Hepatocyte (in vitro differentiated cells): ENCODE data around the gene CHCHD6.

ENCODE experiments used
- EZH2 ChIP-seq: fragments of 200-600 bp; sonication (generic); IDR thresholded peaks from 2 replicates; pipeline ENCODE4 v1.6.1; 2016; ENCODE audit warnings: antibody characterized with exemption, mild to moderate bottlenecking, borderline replicate concordance
- EZH2phosphoT487 ChIP-seq: fragments of 200-600 bp; sonication (generic); IDR thresholded peaks from one replicate; pipeline ENCODE4 v1.6.1; 2018; ENCODE audit warnings: antibody characterized with exemption, mild to moderate bottlenecking, low read depth, moderate library complexity; ENCODE audit not compliant: unreplicated experiment, severe bottlenecking
- TF ChIP-seq, protein P1 (sequence below): fragments of 200-600 bp; sonication (generic); IDR thresholded peaks from 2 replicates; pipeline ENCODE4 v1.5.1; 2016; ENCODE audit warnings: antibody characterized with exemption, mild to moderate bottlenecking; ENCODE audit not compliant: poor library complexity

GRCh38 chr3:126945891-126946290 is 241.9 kb downstream of the CHCHD6 start:
- TF ChIP-seq EZH2phosphoT487 (no peak), EZH2 (no peak)
- TF ChIP-seq, protein P1, sequence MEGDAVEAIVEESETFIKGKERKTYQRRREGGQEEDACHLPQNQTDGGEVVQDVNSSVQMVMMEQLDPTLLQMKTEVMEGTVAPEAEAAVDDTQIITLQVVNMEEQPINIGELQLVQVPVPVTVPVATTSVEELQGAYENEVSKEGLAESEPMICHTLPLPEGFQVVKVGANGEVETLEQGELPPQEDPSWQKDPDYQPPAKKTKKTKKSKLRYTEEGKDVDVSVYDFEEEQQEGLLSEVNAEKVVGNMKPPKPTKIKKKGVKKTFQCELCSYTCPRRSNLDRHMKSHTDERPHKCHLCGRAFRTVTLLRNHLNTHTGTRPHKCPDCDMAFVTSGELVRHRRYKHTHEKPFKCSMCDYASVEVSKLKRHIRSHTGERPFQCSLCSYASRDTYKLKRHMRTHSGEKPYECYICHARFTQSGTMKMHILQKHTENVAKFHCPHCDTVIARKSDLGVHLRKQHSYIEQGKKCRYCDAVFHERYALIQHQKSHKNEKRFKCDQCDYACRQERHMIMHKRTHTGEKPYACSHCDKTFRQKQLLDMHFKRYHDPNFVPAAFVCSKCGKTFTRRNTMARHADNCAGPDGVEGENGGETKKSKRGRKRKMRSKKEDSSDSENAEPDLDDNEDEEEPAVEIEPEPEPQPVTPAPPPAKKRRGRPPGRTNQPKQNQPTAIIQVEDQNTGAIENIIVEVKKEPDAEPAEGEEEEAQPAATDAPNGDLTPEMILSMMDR: no peak
